NB4 (cell line): ENCODE data around the gene CREB5.

ENCODE experiments used
- CTCF ChIP-seq: IDR thresholded peaks from one replicate; pipeline ENCODE4 v1.5.1; 2012; ENCODE audit warnings: low read depth, low read length
- MYC ChIP-seq: IDR thresholded peaks from 2 replicates; pipeline ENCODE4 v1.6.1; 2011; ENCODE audit warnings: low read depth, low read length
- POLR2A ChIP-seq: IDR thresholded peaks from 2 replicates; pipeline ENCODE4 v1.6.1; 2011; ENCODE audit warnings: mild to moderate bottlenecking; ENCODE audit not compliant: insufficient read length; ENCODE audit errors: extremely low read depth
- TF ChIP-seq, protein P1 (sequence below): IDR thresholded peaks from 2 replicates; pipeline ENCODE4 v1.6.1; 2011; ENCODE audit warnings: low read depth, low read length

DNA sequence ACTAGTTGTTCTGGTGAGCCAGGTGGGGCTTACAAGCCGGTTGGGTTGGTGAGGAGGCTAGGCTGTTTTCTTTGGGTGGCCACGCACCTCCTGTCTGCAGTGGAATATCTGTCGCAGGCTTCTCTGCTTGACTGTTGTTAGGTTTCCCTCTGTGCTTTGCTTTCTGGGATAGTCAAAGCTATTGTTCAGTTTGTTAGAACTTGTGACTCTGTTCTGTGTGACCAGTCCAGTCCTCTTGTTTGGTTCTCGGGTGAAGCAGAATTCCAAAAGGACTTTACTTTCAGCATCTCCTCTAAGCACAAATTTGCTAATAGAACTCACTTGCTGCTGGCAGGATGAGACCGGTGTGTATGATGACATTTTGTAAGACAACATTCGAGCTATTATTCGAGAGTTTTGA is 105.3 kb downstream of the CREB5 start:
- no peak for TF ChIP-seq CTCF
- TF ChIP-seq MYC = no peak
- TF ChIP-seq POLR2A = no peak
- TF ChIP-seq, protein P1, sequence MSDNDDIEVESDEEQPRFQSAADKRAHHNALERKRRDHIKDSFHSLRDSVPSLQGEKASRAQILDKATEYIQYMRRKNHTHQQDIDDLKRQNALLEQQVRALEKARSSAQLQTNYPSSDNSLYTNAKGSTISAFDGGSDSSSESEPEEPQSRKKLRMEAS = no peak
